ENCODE measurements around the gene TUBGCP2. TPM values are rescaled to one million over a fixed set of nuclear protein-coding genes. Genes with fewer than 3 reads are reported as not detected.

The TUBGCP2 gene
- total and polyA plus RNA-seq, 9 of the 15 experiments (the other 6 are each of a cell fraction or from before 2014, with no cell fraction given), result 4.3 to 56.6 (median 28.4) TPM

GRCh38 chr10:133278577-133279265 is 30.0 kb downstream of the TUBGCP2 start (continued):
- TF ChIP-seq E2F6 (IDR thresholded peaks at IDR 0.05; ENCODE audit: borderline replicate concordance in 1 of 2, extremely low read depth in 1 of 2, insufficient read depth in 1 of 2, insufficient read length in 1 of 2, low read depth in 1 of 2, low read length in 1 of 2, poor library complexity in 1 of 2, severe bottlenecking in 1 of 2), result peak; percentile 49 to 82
- TF ChIP-seq STAT5B (CRISPR knock-in tag; IDR thresholded peaks at IDR 0.05), result no peak
- no peak for TF ChIP-seq ETS2 (tag; IDR thresholded peaks at IDR 0.05; ENCODE audit: borderline replicate concordance, poor library complexity, severe bottlenecking)
- no peak for TF ChIP-seq ZNF133 (CRISPR knock-in tag; IDR thresholded peaks at IDR 0.05)
- TF ChIP-seq PBX2 (CRISPR knock-in tag; IDR thresholded peaks at IDR 0.05; ENCODE audit: low read depth), result peak; percentile 75
- peak; percentile 88 for TF ChIP-seq PBX2 (tag; conservative IDR thresholded peaks at IDR 0.05; ENCODE audit: low read depth)
- no peak for TF ChIP-seq PYGO2 (tag; IDR thresholded peaks at IDR 0.05)
- no peak for TF ChIP-seq ZFPM2 (CRISPR knock-in tag; IDR thresholded peaks at IDR 0.05)
- no peak for TF ChIP-seq ZNF512 (tag; IDR thresholded peaks at IDR 0.05)
- TF ChIP-seq NR1H2 (CRISPR knock-in tag; IDR thresholded peaks at IDR 0.05), result no peak
- TF ChIP-seq ZNF282 (CRISPR knock-in tag; IDR thresholded peaks at IDR 0.05), result no peak
- TF ChIP-seq POLR2AphosphoS2 (IDR thresholded peaks at IDR 0.05; ENCODE audit: low read length), result no peak
- no peak for TF ChIP-seq TOE1 (IDR thresholded peaks at IDR 0.05; ENCODE audit: borderline replicate concordance)
- no peak for TF ChIP-seq TOE1 (CRISPR knock-in tag; IDR thresholded peaks at IDR 0.05; ENCODE audit: borderline replicate concordance, low read depth)
- TF ChIP-seq SAFB2 (IDR thresholded peaks at IDR 0.05; ENCODE audit: borderline replicate concordance, low read depth, low read length, severe bottlenecking), result no peak
- TF ChIP-seq ZHX1 (conservative IDR thresholded peaks at IDR 0.05; ENCODE audit: low read length), result no peak
- TF ChIP-seq GMEB1 (CRISPR knock-in tag; IDR thresholded peaks at IDR 0.05), result 0 out of 2 replicates have a peak, but pooled peaks have one; percentile 27
